Effector CD8-positive, alpha-beta T cell (primary cell): ENCODE measurements around the gene BAIAP2.

Experiments
- DNase-seq: peaks from one replicate; lab custom pipeline; 2025; lab: John Stamatoyannopoulos, UW

Gene BAIAP2

DNA sequence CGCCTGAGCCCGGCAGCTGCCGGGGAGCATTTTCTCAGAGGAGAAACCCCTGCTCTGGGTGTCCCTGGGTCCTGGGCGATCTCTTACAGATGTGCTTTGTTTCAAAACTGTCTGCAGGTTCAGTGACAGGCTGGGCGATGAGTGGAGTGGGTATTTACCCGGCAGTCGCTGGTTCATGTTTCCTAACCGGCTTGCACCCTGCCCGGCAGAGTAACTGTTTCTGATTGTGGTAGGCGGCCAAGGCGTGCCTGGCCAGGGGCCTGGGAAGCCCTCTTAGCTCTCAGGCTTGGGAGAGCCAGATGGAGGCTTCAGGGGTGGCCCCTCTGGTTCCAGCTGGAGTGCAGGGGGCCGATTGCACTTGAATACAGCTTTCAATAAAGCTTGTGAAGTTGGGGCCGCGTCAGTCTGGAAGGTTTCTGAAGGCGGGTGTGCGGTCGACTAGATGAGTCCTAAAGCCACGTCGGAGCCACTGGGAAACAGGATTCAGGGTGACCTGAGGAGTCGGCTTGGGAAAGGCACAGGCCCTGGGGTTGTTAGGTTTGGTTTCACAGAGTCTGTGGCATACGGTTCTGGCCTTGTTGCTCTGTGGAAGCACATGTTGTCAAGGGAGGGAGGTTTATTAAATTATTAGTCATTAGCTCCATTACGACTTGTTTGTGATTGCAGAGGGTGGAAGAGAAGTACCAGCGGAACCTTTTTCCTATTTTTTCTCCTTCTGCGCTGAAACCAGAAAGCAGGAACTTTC lies 1.4 kb downstream of the BAIAP2 start:
- no peak for DNase-seq

DNA sequence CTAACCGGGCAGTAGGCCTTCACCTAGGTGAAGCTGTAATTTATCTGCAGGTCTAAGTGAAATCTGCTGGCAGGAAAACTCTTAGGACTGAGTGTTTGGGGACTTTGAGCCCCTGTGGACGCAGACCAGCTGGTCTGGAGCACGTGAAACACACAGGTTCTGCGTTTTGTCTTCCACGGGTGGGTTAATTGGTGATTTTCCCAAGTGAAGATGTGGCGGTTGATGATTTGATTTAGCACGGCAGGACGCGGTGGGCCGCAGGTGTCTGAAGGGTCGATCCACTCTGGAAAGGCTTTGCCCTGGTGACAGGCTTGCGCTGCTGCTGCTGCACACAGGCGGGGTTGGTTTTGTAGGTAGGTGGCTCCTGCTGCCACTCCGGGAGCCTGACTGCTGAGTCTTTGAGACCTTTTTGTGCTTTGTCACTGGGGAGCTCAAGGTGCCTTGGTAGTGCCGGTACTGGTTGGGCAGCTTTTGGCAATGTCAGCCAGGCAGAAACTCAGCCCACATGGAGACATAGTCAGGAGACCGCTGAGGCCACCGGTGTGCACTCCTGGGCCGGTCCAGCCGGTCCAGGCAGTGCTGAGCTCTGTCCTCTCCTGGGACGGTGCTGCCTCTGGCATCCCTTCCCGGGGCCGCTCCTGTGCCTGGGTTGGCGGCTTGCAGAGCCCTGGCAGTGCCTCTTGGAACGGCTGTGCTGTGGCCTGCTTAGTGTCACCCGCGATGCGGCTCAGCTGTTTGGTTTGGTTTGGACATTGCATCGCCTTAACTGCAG lies 2.3 kb downstream of the BAIAP2 start:
- DNase-seq: no peak

DNA sequence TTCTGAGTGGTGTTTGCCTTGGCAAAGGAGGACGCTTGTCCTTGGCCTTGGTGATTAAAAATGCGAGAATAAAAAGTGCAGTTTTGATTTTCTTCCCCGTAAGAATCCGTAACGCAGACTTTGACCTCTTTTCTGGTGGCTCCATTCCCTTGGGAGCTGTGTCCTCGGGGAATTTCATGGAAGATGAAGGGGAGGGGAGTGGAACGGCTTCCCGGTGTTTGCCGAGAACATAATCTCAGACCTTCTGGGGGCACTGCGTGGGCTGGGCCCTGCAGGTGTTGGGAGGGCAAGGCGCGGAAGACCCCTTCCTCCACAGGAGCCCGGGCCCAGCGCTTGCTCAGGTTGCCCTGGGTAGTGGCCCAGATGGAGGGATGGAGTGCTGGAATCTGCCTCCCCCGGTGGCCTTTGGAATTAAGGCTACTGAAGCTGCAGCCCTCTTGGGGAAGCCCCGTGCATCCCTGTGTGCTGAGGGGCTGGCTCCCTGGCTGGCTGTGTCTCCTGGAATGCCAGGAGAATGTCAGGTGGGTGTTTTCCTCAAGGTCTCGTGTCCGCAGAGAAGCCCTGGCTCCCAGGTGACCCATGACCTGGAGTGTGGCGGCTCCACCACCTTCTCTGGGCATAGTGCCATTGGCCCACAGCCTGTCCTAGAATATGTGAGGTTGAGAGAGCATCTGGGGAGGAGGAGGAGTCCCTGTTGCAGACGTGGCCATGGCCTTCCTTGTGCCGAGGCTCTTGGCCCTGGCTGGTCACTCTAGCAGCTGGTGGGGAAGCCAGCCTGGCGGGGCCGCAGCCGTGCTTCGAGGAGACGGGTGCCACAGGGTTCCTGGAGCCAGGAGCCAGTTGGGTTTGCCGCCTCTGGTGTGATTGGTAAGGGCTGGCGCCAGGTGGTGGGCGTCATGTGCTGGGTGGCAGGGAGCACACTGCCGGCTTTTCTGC lies 3.1 kb downstream of the BAIAP2 start:
- no peak for DNase-seq

DNA sequence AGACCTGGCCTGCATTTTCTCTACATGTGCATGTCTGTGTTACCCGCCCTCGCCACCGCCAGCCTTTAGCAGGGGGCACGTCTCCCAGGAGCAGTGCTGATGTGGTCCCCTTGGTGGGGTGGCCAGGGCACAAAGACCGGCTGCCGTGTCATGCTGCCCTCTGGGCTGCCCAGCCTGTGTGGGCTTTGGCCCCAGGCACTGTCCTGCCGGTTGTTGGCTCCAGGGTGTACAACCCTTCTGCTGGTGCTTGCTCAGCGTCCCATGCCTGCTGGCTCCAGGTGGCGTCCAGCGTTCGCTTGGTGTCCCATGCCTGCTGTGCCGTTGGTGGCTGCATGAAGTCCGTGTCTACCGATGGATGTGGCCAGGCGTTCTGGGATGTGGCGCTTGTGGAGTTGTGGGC lies 4.1 kb downstream of the BAIAP2 start:
- no peak for DNase-seq

DNA sequence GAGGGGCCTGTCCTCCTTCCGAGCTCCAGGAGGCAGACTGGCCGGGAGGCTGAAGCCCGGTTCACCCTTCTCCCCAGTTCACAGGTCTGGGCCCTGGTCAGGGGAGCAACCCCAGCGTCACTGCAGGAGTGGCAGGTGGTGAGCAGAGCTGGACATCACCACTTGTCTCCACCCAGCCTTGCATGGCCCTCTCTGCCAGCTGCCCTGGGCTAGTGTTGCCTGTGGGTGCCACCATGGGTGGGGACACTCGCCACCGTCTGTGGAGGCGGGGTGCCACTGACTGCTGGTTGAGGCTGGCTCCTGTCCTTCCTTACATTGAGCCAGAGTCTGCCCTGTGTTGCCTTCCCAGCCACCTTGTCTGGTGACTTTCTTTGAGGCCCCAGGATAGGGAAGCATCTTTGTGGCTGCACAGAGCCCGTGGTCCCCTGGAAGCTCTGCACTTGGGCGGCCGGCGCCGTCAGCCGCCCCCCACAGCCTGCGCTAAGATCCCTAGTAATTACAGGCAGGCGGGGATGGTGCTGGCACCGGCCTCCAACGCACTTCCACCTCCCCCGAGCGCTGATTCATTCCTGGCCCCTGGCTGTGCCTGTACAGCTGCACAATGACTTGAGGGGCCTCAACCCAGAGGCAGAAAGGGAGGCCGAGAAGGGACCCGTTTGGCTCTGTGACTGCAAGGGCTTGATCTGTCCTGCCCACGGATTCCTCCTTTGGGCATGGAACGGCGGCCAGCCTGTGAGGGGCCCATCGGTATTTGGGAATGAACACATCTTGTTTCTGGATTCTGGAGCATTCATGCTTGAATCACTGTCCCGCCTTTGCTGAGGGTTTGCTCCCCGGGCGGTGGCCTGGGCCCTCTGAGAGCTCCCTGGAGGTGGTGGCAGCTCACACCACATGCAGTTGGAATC lies 5.2 kb downstream of the BAIAP2 start:
- no peak for DNase-seq

DNA sequence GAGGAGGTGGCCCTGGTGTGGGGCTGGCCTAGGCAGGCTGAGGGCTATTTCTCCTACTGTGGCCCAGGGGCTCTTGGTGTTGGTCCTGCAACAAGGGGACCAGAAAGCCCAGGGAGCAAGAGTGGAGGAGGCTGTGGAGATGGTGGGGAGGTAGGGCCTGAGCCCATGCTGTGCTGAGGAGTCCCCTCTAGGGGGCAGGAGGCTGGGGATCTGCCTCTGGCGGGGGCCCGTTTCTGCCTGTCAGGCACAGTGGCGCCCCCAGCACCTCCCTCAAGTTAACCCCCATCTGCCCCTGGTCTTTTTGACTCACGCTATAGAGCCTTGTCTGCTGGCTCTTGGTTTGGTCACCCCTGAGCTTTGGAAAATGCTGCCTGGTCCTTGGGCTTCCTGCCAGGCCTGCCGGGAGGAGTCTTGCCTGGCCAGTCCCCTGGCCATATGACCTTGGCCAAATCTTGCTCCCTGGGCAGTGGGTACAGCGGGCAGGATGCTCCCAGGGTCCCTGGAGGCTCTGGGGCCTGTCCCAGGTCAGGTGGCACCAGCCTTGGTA lies 5.9 kb downstream of the BAIAP2 start:
- no peak for DNase-seq

DNA sequence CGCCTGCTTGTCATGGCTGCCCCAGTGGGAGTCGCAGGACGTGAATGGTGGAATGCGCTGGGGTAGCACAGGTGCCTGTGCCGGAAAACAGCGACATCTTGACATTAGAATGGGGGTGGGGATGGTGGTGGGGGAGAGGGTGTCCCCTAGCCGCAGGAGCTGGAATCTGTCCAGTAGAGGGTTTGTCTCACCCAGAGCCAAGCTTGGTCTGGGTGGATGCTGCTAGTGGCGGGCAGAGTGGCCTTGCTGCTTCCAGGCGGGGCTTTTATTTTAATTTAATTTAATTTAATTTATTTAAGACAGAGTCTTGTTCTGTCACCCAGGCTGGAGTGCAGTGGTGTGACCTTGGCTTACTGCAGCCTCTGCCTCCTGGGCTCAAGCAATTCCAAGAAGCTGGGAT lies 7.7 kb downstream of the BAIAP2 start:
- DNase-seq: no peak

DNA sequence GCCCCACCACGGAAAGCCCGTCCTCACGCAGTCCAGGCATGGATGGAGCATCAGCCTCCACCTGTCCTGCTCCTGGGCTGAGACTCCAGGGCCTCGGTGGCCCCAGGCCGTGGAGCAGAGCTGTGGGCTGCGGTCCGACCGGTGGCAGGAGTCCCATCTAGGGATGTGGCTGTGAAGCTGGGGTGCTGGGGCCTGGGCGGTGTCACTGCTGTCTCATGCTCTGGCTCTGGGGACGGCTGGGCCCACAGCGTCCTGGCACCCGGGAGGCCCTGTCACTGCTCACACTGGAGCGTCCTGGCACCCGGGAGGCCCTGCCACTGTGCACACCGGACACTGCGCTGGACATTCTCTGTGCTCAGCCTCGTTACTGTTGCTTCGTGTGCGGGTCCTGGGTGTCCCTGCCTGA lies 8.4 kb downstream of the BAIAP2 start:
- no peak for DNase-seq

DNA sequence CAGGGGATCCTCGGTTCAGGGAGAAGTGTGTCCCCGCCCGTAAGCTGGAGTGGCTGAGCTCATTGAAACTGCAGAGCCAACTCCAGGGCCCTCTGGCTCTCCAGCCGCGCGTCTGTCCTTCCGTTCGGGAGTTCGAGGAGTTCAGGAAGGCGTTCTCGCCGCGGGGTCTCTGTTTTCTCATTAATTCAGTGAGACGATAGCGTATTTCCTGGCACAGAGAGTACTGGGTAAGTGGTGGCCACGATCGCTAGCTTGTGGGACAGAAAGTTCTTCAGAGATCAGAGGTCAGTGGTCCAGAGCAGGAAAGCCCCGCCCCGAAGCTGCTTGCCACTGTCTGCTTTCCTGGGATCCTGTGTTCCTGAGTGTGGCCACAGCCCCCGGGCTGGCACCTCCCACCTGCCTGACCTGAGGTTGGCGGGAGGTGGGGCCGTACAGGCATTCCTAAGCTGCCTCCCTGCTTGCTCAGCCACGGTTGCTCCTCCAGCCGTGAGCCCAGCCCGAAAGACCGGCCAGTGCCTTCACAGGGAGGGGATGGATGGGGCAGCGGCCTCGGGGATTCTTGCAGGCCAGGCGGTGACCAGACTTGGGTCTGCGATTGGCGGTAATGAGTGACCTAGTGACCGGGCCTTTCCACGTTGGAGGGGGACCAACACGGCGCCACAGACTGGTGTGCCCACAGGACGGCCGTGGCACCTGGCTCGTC lies 8.9 kb downstream of the BAIAP2 start:
- DNase-seq: no peak

DNA sequence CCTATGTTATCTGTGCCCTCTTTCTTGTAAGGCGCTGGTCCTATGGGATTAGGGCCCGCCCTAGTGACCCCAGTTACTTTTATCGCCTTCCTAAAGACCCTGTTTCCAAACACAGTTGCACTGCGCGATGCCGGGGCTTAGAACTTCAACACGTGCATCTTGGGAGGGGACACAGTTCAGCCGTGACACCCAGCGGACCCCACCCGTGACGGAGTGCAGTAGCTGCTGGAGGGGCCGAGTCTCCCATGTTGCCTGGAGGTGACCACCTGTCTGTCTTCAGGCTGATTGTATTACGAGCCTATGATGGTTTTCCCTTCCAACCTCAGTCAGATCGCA lies 9.4 kb downstream of the BAIAP2 start:
- DNase-seq: no peak

DNA sequence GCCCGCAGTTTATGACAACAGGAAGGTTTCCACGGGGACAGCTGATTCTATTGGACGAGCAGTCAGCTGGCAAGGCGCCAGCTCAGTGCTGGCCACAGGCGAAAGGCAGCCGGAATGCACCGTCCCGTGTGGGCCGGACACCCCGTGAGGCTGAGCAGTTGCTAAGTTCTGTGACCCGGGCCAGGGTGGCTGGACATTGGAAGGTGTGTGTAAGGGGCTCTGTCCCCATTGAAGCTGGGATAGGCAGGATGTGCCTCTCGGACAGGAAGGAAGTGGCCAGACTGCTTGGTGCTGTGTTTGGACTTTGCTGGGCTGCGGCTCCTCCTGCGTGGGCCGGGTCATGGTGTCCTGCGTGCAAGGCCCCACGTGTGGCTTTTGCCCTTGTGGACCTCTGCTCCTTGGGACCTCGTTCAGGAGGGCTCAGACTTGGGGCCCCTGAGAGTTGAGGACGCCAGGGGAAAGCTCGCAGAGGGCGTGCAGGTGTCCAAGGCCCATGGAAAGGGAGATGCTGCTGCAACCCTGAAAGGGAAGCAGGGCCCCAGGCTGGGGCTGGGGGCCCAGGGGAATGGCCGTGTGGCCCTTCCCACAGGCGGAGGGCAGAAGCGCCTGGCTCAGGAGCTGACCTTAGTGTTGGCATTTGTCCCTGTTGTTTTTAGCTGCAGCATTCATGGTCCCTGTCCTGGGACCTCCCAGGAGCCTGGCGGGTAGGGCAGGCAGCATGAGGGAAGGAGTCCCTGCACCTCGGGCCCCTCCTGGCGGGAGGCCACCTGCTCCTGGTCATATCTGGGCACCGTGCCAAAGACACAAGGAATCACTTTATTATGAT lies 10.0 kb downstream of the BAIAP2 start:
- no peak for DNase-seq

DNA sequence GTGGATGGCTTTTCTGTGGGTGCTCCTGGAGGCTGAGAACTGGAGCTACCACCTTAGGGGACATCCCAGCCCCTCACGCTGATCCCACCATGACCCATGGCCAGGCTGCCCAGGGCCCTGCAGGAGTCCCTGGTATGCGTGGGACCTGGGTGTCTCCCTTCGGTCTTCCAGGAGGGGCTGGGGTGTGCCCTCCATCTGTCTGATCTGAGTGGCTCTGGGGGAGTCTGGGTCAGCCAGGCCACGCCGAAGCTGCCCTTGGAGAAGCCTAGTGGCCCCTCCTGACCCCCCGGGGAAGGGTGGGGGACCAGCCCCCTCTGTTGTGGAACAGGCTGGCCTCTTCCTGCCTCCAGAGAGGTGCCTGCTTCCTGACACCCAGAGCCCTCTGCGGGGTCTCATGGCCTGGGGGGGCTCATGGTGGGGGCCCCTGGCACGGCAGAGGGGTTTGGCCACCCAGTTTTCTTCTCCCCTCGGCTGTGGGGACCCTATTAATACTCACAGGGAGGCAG lies 10.7 kb downstream of the BAIAP2 start:
- no peak for DNase-seq

DNA sequence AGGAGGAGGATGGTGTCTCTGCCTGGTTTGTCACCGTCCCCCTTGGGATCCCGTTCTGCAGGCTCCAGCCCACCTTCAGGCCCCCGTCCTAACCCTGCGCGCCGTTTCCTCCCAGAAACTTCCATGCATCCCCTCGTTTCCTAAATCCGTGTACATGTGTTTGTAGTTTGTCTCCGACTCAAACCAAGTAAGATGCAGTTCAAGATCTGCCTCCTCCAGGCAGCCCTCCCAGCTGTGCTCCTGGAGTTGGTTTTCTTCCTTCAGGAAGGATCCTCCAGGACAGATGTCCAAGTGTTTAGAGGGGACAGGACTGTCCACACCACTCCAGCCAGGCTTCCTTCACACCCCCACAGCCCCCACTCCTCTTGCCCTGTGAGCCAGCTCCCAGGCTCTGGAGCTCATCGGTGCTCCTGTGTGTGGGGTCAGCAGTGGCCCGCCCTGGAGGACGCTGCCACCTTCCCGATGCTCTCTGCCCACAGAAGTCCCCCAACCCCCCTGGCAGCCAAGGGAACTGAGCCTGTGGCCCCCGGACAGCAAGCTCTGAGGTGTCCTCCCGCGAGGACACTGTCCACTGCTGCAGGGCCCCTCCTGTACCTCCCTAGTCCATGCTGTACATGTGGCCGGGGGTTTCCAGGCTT lies 11.3 kb downstream of the BAIAP2 start:
- no peak for DNase-seq

DNA sequence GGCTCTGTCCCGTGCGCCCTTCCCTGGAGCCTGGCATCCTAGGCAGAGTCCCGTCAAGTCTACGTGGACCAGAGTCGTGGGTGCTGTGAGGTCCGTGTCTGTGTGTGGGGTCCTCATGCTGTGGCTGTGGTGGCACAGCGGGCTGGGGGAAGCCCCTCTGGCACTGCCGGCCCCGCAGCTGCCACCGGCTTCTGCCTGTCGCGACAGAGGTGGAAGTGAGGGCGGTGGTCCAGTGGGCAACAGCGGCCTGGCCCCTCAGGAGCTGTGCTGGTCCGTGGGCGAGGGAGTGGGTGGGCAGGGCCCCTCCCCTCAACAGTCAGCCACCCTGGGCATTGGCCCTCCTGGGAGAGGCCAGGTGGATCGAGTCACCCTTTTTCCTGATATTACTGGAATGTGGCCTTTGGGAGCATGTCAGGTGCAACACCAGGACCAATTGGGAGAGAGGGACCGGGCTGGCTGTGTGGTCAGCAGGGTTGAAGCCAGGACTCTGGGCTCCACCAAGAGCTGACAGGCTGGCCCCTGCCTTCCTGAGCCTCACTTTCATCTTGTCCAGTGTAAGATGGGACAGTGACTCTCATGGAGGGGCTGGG lies 11.9 kb downstream of the BAIAP2 start:
- DNase-seq: no peak

DNA sequence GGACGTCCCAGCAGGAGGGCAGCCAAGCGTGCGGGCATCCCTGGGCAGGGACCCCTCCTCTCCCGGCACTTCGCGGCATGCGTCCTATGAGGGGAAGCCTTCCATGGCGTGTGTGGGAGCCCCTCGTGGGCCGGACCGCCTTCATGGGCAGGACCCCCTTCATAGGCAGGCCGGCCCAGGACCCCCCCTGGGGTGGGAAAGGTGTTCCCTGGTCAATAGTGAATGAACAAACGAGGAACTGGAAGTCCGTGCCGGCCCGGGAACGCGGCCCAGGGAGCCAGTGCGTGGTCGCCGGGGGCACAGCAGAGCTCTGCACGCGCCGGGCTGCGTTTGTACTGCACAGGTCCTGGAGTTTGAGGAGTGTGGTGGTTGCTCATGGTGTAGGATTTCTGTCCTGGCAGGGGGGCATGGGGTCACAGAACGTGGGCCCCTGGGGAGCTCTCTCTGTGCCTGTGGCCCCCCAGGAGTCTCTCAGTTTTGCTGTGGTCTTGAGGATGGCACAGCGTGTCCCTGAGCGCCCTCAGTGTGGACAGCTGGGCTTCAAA lies 13.9 kb downstream of the BAIAP2 start:
- DNase-seq: no peak

DNA sequence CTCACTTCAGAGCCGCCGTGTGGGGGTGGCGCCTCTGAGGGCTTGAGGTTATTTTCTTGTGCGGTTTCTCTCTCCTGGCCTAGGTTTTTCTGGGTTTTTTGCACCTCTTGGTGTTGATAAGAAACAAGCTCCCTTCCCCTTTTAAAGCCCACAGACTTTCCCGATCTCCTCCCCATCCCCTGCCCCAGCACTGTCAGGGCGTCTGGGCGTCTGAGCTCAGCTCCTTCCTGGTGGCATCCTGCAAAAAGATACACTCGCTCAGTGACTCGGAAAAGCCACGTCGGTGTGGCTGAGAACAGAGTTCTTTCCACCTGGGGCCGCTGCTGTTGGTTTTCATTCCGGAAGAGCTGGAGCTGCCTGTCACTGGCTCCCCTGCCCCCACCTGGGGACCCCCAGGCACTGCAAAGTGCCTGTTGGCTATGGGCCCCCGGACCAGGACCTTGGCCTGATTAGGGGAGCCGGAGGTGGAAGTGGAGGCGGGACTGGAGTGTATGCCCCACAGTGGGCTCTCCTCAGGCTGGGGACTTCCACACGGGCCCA lies 14.5 kb downstream of the BAIAP2 start:
- DNase-seq: no peak

DNA sequence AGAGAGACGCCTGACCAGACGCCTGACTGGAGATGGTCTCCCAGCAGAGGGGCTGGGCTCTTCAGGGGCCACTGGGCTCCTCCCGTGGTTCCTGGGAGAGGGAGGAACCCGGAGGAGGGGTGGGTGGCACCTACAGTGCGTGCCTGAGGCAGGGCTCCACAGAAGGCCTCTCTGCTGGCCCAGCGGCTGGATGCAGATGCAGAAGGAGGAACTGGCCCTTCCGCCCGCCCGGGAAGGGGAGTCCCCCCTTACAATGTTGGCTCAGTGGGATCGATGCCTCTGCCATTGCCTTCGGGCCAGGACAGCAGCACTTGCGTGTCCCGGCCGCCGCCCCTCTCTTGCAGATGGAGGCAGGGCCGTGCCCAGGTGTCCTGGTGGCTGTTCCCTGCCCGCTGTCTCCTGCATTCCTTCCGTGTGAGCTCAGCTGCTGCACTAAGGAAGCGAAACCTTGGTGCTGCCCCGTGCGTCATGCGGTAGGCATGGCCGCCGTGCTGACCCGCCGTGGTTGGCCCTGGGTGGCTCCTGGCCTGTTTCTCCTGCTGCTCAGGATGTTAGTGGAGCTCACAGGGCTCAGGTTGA lies 15.1 kb downstream of the BAIAP2 start:
- no peak for DNase-seq
